ENCODE measurements around the gene SLC5A5.

Gene SLC5A5

DNA sequence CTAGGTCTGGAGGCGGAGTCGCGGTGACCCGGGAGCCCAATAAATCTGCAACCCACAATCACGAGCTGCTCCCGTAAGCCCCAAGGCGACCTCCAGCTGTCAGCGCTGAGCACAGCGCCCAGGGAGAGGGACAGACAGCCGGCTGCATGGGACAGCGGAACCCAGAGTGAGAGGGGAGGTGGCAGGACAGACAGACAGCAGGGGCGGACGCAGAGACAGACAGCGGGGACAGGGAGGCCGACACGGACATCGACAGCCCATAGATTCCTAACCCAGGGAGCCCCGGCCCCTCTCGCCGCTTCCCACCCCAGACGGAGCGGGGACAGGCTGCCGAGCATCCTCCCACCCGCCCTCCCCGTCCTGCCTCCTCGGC is at the start of gene SLC5A5:
Gene SLC5A5 (plus strand): TSS at position 68 of the 373 bp plus-strand sequence. CDS start 375 bp downstream, outside the sequence.
- peaks cover 36% of the 10 kb centered on the region for H3K27me3 ChIP-seq (ENCODE audit: insufficient read depth, low read length)
- H2AFZ ChIP-seq (ENCODE audit: low read depth, low read length): no peak within 1 kb of the TSS
- H3K9me3 ChIP-seq (ENCODE audit: low read length): no peaks in the 10 kb centered on the region
- no peak within 1 kb of the TSS for H3K4me3 ChIP-seq (ENCODE audit: low read length)
- peaks cover 4% of the 10 kb centered on the region for H3K4me1 ChIP-seq (ENCODE audit: insufficient read depth, low read length)
- H3K36me3 ChIP-seq (ENCODE audit: insufficient read depth, low read length): no peaks in the 10 kb centered on the region

DNA sequence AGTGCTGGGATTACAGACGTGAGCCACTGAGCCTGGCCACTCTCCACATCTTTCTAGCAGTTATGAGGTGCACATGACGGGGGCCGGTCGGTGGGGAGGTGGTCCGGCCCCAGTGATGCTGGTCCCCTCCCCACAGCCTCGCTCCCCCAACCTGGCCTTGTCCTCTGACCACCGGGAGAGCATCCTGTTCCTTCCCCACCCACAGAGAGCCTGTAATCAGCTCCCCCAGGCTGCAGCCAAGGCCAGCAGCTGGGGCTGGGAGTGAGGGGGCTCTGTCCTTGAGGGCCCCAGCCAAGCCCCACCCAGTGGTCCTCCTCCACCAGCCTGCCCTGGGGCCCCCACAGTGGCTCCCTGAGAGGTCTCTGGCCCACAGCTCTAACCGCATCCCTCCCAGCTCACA is 47.4 kb upstream of the SLC5A5 start:
- H2AFZ ChIP-seq (ENCODE audit: low read depth, low read length): no peak overlapping the region
- peaks cover 4% of the 10 kb centered on the region for H3K27me3 ChIP-seq (ENCODE audit: insufficient read depth, low read length)
- no peaks in the 10 kb centered on the region for H3K36me3 ChIP-seq (ENCODE audit: insufficient read depth, low read length)
- H3K9me3 ChIP-seq (ENCODE audit: low read length): no peaks in the 10 kb centered on the region
- H3K4me3 ChIP-seq (ENCODE audit: low read length): no peak overlapping the region
- H3K4me1 ChIP-seq (ENCODE audit: insufficient read depth, low read length): no peaks in the 10 kb centered on the region

DNA sequence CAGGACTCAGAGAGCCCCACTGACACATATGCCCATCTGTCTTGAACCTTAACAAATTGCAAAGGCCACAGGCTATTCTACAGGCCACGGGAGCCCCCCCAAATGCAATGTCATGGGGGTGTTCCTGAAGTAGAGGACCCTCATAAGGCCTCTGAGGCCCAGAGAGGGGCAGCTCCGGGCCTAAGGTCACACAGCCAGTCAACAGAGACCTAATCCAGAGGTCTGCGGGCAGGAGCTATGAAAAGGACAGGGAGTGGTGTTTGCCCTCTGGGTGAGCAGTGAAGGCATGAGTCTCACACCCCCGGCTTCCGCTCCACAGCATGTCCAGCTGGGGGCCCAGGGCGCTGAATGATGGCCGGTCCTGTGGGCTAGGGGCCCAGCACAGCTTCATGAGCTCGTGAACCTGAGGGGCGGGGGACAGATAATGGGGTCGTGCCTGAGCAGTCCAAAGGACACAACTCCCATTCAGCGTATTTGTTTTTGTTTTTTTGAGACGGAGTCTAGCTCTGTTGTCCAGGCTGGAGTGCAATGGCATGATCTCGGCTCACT is 45.2 kb upstream of the SLC5A5 start:
- H2AFZ ChIP-seq (ENCODE audit: low read depth, low read length): no peak overlapping the region
- H3K9me3 ChIP-seq (ENCODE audit: low read length): no peaks in the 10 kb centered on the region
- H3K4me3 ChIP-seq (ENCODE audit: low read length): no peak overlapping the region
- peaks cover 4% of the 10 kb centered on the region for H3K27me3 ChIP-seq (ENCODE audit: insufficient read depth, low read length)
- peaks cover 2% of the 10 kb centered on the region for H3K4me1 ChIP-seq (ENCODE audit: insufficient read depth, low read length)
- H3K36me3 ChIP-seq (ENCODE audit: insufficient read depth, low read length): no peaks in the 10 kb centered on the region

DNA sequence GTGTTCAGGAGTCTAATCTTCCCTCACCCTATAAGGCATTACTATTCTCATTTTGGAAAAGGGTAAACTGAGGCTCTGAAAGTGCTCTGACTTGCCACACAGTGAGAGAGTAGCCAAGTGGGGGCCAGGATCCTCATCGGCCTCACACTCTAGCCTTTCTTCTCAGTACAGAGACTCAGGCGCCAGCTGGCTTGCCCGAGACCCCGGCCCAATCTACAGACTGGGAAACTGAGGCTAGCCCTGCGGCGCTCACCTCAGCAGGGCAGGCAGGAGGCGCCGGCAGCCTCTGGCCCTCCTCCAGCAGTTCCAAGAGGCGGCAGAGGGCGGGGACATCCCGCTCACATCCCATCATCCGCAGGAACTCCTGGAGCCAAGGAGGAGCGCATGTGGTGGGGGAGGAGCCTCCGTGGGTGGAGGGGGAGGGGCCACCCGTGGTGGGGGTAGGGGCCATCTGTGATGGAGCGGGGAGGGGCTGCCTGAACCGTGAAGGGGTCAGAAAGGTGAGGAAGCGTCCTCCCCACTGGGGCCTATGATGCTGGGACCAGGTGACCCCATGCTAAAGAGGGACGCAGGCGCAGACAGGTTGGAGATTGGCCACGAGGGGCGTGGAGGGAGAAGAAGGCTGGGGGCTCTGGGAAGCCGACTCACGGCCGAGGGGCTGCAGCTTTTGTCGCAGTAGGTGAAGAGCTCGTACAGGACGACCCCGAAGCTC is 41.7 kb upstream of the SLC5A5 start:
- peaks cover 2% of the 10 kb centered on the region for H3K4me1 ChIP-seq (ENCODE audit: insufficient read depth, low read length)
- no peaks in the 10 kb centered on the region for H3K36me3 ChIP-seq (ENCODE audit: insufficient read depth, low read length)
- no peak overlapping the region for H3K4me3 ChIP-seq (ENCODE audit: low read length)
- no peaks in the 10 kb centered on the region for H3K9me3 ChIP-seq (ENCODE audit: low read length)
- no peaks in the 10 kb centered on the region for H3K27me3 ChIP-seq (ENCODE audit: insufficient read depth, low read length)
- H2AFZ ChIP-seq (ENCODE audit: low read depth, low read length): no peak overlapping the region

DNA sequence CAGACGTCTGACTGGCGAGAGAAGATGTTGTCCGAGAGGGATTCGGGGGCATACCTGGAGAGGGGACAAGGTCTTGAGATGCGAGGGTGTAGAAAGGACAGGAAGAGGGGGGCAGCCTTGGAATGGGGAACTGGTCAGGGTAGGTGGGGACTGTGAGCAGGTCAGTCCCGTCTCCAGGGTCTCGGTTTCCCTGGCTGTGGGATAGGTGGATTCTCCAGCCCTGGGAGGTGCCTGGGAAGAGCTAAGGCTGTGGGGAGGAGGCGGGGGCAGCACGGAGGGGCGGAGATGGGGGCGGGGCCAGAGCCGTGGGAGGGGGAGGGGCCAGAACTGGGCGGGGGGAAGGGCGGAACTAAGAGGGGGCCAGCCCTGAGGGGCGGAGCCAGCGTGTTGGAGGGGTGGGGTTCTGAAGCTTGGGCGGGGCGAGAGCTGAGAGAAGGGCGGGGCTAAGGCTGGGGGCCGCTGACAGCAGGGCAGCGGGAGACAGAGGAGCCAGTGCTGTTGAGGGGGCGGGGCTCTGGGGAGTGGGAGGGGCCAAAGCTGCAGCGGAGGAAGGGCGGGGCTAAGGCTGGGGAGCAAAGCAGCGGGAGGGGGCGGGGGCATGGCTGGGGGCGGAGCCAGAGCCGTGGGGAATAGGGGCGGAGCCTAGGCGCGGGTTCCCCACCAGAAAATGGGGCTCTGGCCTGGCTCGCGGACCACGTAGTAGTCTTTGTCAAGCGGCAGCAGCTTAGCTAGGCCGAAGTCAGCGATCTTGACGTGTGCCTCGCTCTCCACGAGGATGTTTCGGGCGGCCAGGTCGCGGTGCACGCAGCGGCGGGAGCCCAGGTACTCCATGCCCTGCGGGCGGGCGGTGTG is 41.0 kb upstream of the SLC5A5 start:
- H3K36me3 ChIP-seq (ENCODE audit: insufficient read depth, low read length): no peaks in the 10 kb centered on the region
- H3K4me3 ChIP-seq (ENCODE audit: low read length): no peak overlapping the region
- no peak overlapping the region for H2AFZ ChIP-seq (ENCODE audit: low read depth, low read length)
- H3K4me1 ChIP-seq (ENCODE audit: insufficient read depth, low read length): peaks cover 2% of the 10 kb centered on the region
- peaks cover 3% of the 10 kb centered on the region for H3K27me3 ChIP-seq (ENCODE audit: insufficient read depth, low read length)
- no peaks in the 10 kb centered on the region for H3K9me3 ChIP-seq (ENCODE audit: low read length)

DNA sequence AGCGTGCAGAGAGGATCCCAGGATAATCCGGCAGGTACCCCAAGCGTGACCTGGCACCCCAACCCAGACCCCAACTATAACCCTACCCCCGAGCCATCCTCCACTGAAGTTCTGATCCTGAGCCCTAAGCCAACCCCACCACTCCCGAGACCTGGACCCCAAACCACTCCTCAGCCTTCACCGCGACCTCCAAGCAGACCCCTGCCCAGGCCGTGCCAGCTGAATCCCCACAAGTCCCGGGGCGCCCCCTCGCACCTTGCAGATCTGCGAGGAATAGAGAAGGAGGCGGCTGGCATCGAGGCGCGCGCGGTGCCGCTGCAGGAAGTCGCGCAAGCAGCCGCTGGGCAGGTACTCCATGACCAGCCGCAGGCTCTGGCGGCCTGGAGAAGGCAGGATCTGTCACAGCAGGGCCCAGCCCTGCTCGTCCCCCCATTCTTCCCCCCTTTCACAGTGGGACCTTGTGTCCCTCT is 40.3 kb upstream of the SLC5A5 start:
- H3K4me1 ChIP-seq (ENCODE audit: insufficient read depth, low read length): peaks cover 2% of the 10 kb centered on the region
- H2AFZ ChIP-seq (ENCODE audit: low read depth, low read length): no peak overlapping the region
- peaks cover 3% of the 10 kb centered on the region for H3K27me3 ChIP-seq (ENCODE audit: insufficient read depth, low read length)
- H3K9me3 ChIP-seq (ENCODE audit: low read length): no peaks in the 10 kb centered on the region
- no peak overlapping the region for H3K4me3 ChIP-seq (ENCODE audit: low read length)
- H3K36me3 ChIP-seq (ENCODE audit: insufficient read depth, low read length): no peaks in the 10 kb centered on the region

DNA sequence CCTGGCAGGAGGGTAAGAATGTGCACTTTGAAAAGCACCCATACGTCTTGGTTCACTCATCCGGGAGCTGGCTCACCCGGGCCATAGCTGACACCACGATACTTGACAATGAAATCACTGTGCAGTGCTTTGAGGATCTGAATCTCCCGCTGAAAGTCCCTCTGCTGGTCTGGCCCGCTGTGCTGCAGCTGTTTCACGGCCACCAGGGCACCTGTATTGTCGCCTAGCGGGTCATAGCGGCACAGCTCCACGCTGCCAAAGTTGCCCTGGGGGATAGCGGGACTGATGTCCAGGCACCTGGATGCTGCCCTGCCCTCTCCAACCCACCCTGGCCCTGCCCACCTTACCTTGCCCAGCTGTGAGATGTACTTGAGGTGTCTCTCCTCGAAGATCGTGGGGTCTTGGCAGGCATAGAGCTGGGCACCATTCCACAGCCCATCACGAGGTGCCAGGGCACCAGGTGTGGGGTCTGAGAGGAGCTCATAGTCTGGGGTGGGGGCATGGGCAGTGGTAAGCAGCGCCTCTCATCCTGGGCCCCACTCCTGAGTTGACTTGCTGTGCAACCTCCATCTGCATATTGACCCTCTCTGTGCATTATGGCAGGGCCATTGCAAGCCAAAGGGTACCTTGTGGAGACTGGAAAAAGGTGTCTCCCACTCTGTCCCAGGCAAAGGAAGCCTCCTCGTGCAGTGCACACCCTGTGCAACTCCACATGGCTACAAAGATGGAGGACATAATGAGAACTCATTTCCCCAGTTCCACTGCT is 39.1 kb upstream of the SLC5A5 start:
- Histone ChIP-seq H3K27me3 (ENCODE audit: insufficient read depth, low read length) (peaks cover 3% of the 10 kb centered on the region), H3K36me3 (ENCODE audit: insufficient read depth, low read length) (no peaks in the 10 kb centered on the region), H3K4me3 (ENCODE audit: low read length) (no peak overlapping the region), H2AFZ (ENCODE audit: low read depth, low read length) (no peak overlapping the region), H3K9me3 (ENCODE audit: low read length) (no peaks in the 10 kb centered on the region), H3K4me1 (ENCODE audit: insufficient read depth, low read length) (peaks cover 2% of the 10 kb centered on the region)

DNA sequence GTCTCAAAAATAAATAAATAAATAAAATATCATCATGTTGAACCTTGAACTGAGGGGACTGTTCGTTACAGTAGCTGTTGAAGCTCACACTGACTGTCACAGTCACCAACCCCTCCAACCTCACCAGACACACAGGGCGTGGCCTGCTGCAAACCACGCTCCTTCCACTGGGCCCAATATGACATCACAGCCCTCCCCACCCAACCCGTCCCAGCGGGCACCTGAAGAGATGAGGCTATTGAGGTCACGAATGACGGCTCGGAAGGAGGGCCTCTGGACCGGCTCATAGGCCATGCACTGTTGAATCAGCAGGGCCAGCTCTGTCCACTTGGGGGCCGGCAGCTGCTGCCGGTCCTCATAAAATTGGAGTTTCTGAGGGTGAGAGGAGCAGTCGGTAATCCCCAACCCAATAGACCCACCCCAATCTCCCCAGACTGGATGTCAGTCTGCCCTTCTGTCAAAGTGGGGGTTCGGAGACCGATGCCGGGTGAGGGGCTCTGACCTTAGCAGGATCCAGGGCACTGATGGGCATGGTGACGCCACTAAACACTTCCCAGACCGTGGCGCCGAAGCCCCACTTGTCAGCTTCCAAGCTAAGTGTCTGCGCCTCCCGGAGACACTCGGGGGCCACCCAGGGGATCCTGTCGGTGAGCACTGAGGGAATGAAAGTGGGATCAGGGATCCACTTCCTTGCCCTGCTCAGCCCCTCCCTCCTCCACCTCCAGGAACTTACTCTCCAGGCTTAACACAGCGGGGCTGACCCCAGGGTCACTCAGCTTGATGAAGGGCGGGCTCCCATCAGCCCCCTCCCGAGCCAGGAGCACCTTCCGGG is 37.2 kb upstream of the SLC5A5 start:
- H3K36me3 ChIP-seq (ENCODE audit: insufficient read depth, low read length): no peaks in the 10 kb centered on the region
- no peak overlapping the region for H2AFZ ChIP-seq (ENCODE audit: low read depth, low read length)
- peaks cover 2% of the 10 kb centered on the region for H3K4me1 ChIP-seq (ENCODE audit: insufficient read depth, low read length)
- no peak overlapping the region for H3K4me3 ChIP-seq (ENCODE audit: low read length)
- H3K9me3 ChIP-seq (ENCODE audit: low read length): no peaks in the 10 kb centered on the region
- peaks cover 3% of the 10 kb centered on the region for H3K27me3 ChIP-seq (ENCODE audit: insufficient read depth, low read length)

DNA sequence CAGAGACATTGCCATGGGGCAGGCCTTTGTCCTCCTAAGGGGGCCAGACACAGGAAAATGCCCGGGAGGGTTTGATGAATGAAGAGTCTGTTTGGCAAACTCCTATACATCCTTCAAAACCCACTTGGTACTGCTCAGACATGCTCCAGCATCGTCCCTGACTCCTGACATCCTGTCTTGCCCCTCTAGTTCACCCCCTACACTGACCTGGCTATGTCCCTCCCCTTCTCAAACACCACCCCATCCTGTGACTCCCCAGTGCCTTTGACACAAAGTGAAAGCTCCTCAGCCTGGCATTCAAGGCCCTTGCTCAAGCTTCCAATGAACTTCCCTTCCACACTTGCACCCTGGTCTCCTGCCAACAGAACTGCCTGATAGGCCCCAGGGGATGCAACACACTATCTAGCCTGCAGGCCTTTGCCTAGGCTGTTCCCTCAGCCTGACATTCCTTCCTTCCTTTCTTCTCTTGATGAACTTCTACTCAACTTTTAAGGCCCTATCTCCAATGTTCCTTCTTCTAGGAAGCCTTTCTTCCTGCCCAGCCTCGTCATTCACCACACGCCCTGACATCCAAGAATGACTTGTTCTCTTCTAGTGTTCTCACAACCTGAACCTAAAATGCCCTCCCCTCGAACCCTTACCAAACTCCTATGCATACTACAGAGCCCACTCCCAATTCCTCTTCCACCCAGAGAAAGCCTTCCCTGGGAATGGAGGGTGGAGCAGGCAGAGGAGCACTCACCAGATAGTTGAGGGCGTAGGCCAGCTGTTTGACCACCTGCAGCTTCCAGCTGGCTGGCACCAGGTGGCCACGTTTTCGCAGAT is 36.4 kb upstream of the SLC5A5 start:
- Histone ChIP-seq H2AFZ (ENCODE audit: low read depth, low read length) (no peak overlapping the region), H3K4me1 (ENCODE audit: insufficient read depth, low read length) (no peaks in the 10 kb centered on the region), H3K9me3 (ENCODE audit: low read length) (no peaks in the 10 kb centered on the region), H3K36me3 (ENCODE audit: insufficient read depth, low read length) (no peaks in the 10 kb centered on the region), H3K27me3 (ENCODE audit: insufficient read depth, low read length) (peaks cover 3% of the 10 kb centered on the region), H3K4me3 (ENCODE audit: low read length) (no peak overlapping the region)

DNA sequence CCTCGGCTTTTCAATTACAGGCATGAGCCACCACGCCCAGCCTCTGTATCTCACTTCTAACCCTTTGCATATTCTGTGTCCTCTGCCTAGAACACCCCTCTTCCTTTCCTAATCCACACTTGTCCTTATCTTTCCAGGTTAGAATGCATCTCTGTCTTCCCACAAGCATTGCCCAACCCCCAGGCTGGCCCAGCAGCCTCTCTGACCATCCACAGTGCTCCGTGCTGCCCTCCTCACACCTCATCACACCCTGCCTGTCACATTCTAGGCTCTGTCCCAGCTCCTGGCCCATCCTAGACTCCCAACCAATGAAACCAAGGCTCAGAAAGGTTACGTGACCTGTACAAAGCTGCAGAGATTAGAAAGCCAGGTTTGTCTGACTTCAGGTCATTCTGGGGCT is 35.2 kb upstream of the SLC5A5 start:
- Histone ChIP-seq H3K27me3 (ENCODE audit: insufficient read depth, low read length) (peaks cover 3% of the 10 kb centered on the region), H2AFZ (ENCODE audit: low read depth, low read length) (no peak overlapping the region), H3K4me3 (ENCODE audit: low read length) (no peak overlapping the region), H3K9me3 (ENCODE audit: low read length) (no peaks in the 10 kb centered on the region), H3K4me1 (ENCODE audit: insufficient read depth, low read length) (no peaks in the 10 kb centered on the region), H3K36me3 (ENCODE audit: insufficient read depth, low read length) (no peaks in the 10 kb centered on the region)

DNA sequence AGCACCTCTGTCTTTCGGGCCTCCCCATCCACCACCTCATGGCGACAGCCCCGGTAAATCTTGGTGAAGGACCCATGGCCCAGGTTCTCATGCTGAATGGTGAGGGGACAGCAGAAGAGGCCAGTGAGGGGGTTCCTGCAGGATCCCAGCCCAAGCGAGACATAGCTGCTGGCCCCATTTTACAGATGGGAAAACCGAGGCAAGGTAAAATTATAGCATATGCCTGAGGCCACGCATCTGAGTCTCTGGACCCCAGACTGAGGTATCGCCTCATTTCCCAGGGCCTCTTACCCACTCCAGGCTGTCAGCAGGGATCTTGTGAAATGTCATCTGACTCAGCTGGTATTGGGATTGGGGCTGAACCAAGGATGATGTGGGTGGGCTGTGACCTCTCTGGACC is 33.8 kb upstream of the SLC5A5 start:
- H3K4me1 ChIP-seq (ENCODE audit: insufficient read depth, low read length): peaks cover 2% of the 10 kb centered on the region
- H3K27me3 ChIP-seq (ENCODE audit: insufficient read depth, low read length): peaks cover 3% of the 10 kb centered on the region
- no peak overlapping the region for H2AFZ ChIP-seq (ENCODE audit: low read depth, low read length)
- H3K9me3 ChIP-seq (ENCODE audit: low read length): no peaks in the 10 kb centered on the region
- no peak overlapping the region for H3K4me3 ChIP-seq (ENCODE audit: low read length)
- no peaks in the 10 kb centered on the region for H3K36me3 ChIP-seq (ENCODE audit: insufficient read depth, low read length)

Data from neuron (in vitro differentiated cells).